ENCODE measurements around the gene SORBS1. TPM values are rescaled to one million over a fixed set of nuclear protein-coding genes. Genes with fewer than 3 reads are reported as not detected.

Gene SORBS1
- total and polyA plus RNA-seq, 9 of the 15 experiments (the other 6 are each of a cell fraction or from before 2014, with no cell fraction given) = 2.0 to 13.3 (median 6.5) TPM

- TF ChIP-seq USF2 (CRISPR knock-in tag; IDR thresholded peaks at IDR 0.05) (no peak), ZNF766 (CRISPR knock-in tag; conservative IDR thresholded peaks at IDR 0.05) (no peak), ZNF79 (CRISPR knock-in tag; IDR thresholded peaks at IDR 0.05; ENCODE audit: low read depth) (no peak), KAT2B (IDR thresholded peaks at IDR 0.05; ENCODE audit: low read depth, low read length) (no peak), PHTF2 (CRISPR knock-in tag; IDR thresholded peaks at IDR 0.05) (no peak), PHB2 (IDR thresholded peaks at IDR 0.05; ENCODE audit: low read depth) (no peak), ZBTB17 (CRISPR knock-in tag; IDR thresholded peaks at IDR 0.05) (no peak)
These were observed 221.3 kb downstream of the SORBS1 start (continued) for GRCh38 chr10:95339863-95340262.

- no peak for FAIRE-seq
- TF ChIP-seq ZNF224 (CRISPR knock-in tag; IDR thresholded peaks at IDR 0.05) (no peak), PRDM10 (IDR thresholded peaks at IDR 0.05; ENCODE audit: partially characterized antibody) (no peak), ZNF589 (CRISPR knock-in tag; IDR thresholded peaks at IDR 0.05; ENCODE audit: low read depth) (no peak), MECOM (CRISPR knock-in tag; IDR thresholded peaks at IDR 0.05) (no peak), MTF1 (CRISPR knock-in tag; IDR thresholded peaks at IDR 0.05; ENCODE audit: borderline replicate concordance) (no peak), ZBTB9 (CRISPR knock-in tag; IDR thresholded peaks at IDR 0.05) (no peak), CBX8 (IDR thresholded peaks at IDR 0.05; ENCODE audit: borderline replicate concordance, extremely low read depth, low read depth, low read length, poor library complexity, severe bottlenecking) (no peak), SMARCA4 (IDR thresholded peaks at IDR 0.05) (no peak)
These were observed 223.6 kb downstream of the SORBS1 start for GRCh38 chr10:95337423-95338160.

More at GRCh38 chr10:95337423-95338160, 223.6 kb downstream of the SORBS1 start:
- no peak for DNase-seq (ENCODE audit: extremely low read depth in 1 of 4, low spot score in 3 of 4)
- no peak overlapping the region for H3K4me2 ChIP-seq (ENCODE audit: insufficient read depth, low read length)
- H3K4me3 ChIP-seq = no peak overlapping the region
- in situ Hi-C loops (cut with MboI) = no loop called here
- no peaks in the 10 kb centered on the region for H3K79me2 ChIP-seq (ENCODE audit: control insufficient read depth, insufficient read depth, low read length)
- H2AFZ ChIP-seq (ENCODE audit: low read depth, low read length) = no peak overlapping the region
- ChIA-PET POLR2A (interaction anchor here (0.6 kb wide), 1 partner anchor 769 kb away, joined by 3 read pairs; no protein-coding TSS in a partner anchor), CTCF (ENCODE audit: low intra/inter-chr PET ratio) (no interaction called here)
- no peak overlapping the region for H3K9ac ChIP-seq (ENCODE audit: insufficient read depth in 1 of 2, low read depth in 2 of 2, low read length in 2 of 2)
- H3K9me1 ChIP-seq (ENCODE audit: control insufficient read depth, insufficient read depth, low read length) = no peaks in the 10 kb centered on the region
- intact Hi-C loops (cut with micrococcal nuclease) = no loop called here
- H3K4me1 ChIP-seq (replicated peaks in 1 of 2; ENCODE audit: control insufficient read depth in 2 of 2, insufficient read depth in 2 of 2, low read length in 2 of 2) = peaks cover 5 to 9% of the 10 kb centered on the region in 2 experiments; a peak in 4 of 5 replicates
- BruUV-seq (replicated peaks) = no TSS peak
- H3K9me3 ChIP-seq (replicated peaks; ENCODE audit: control insufficient read depth, insufficient read depth, low read depth, low read length) = no peaks in the 10 kb centered on the region
- H4K20me1 ChIP-seq (replicated peaks; ENCODE audit: control insufficient read depth, insufficient read depth, low read length) = no peaks in the 10 kb centered on the region
- no peaks in the 10 kb centered on the region; a peak in 1 of 5 replicates for H3K27me3 ChIP-seq (ENCODE audit: control insufficient read depth in 2 of 2, insufficient read depth in 2 of 2, low read length in 2 of 2)
- WGBS (ENCODE audit: insufficient coverage, low coverage, missing lambda C conversion rate) = 71% methylated on average over 8 of the region's 10 CpGs
- no peak overlapping the region for H3K27ac ChIP-seq (ENCODE audit: extremely low read depth, low read depth, low read length)
- no peaks in the 10 kb centered on the region; the same call in 2 of the 3 replicates for H3K36me3 ChIP-seq (ENCODE audit: control insufficient read depth, insufficient read depth, low read length)
- no peak for ATAC-seq
